HL-60/S4 treated with phorbol 12-myristate 13-acetate at 8.2 ng/mL for 4 days and 3 days (cell line): ENCODE measurements around the gene HOXC11.

ENCODE experiments used
- in situ Hi-C: fragments of 300-500 bp; cut with MboI; formaldehyde crosslinking; loops from 2 replicates; pipeline ENCODE4 v1.15.0; 2022; ENCODE audit warnings: low sequenced_read_pairs

The HOXC11 gene

DNA sequence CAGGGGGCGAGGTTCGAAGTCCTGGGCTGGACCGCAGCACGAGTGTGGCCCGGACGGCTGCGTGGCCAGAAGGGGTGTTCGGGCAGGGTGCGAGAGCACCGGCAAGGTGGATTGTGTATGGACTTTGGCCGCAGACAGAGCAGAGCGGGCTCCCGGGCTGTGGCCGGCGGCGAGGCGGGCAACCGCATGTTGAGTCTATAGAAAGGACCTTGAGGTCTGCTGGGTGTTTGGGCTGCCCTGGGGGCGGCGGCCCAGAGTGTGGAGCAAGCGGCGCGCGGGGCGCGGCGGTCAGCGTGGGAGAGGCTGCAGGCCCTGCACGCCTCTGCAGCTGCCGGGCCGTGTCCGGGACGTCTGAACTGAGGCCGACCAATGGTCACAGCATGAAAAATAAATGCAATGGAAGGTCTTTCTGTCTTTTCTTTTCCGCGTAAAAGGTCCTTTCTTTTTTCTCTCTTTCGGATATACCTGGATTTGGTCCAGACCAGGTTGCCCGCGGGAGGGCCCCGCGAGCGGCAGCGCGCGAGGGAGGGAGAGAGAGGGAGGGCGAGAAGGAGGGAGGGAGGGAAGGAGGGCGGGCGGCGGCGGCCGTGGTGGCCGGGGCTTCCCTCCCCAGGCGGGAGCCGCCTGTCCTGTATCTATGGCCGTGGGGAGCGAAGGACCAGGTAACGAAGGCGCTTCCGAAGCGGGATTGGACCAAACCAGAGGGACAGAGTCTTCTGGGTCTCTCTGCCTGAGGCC is 21.5 kb downstream of the HOXC11 start:
- in situ Hi-C loops, result loop anchor here (10.0 to 25.0 kb wide), 2 partner anchors 220 to 368 kb away; partner anchors contain the start of gene GPR84

DNA sequence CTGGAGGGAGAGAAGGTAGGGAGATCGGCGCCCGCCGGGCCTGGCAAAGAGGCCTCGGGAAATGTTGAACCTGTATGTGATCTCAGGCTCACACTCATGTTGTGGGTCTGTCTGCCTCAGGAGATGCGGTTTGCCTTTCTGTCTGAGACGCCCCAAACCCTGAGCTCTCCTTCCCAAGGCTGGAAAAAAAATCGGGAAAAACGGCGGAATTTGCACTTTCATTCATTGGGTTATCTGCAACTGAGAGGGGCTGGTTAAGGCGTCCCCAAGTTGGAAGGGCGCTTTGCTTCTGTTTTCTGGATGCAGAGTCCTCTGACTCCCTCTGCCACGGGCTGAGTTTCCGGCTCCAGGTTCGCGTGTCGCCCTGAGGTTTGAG is 22.1 kb downstream of the HOXC11 start:
- in situ Hi-C loops, result loop anchor here (10.0 to 25.0 kb wide), 2 partner anchors 220 to 367 kb away; partner anchors contain the start of gene GPR84

DNA sequence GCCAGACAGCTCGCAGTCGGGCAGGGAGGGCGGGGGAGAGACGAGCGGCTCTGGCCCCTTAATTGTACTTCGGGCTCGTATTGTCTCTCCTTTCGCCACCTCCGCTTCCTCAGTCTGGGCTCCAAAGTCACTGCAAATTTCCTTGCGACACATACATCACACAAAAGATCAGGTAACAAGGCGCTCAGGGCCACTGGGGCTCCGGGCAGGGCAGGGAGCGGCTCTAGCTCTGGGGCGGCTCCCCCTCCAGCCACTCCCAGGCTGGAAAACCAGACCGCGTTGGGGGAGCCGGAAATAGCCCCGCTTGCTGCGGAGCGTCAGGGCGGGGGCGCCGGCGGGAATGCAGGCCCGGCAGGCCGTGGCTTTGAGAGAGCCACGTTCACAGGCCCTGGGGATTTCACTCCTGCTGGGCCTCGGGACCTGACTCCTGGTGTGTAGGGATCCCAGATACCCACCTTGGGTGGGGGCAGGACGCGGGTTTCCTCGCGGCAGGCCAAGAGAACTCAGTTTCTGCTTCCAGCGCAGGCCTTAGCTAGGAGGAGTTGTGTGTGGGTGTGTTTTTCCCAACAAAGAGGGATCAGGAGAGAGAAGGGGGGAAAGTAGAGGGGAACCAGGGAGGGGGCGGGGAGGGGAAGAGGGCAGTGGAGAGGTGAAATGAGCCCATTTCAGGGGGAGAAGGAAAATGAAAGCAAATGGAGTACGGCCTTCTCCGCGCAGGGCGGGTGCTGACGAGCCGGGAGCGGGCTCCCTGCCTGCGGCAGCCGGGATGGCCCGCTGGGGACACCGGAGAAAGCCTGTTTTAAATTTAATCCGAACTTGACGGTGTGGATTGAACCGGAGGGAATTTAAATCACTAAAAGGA is 22.7 kb downstream of the HOXC11 start:
- in situ Hi-C loops, result loop anchor here (10.0 to 25.0 kb wide), 2 partner anchors 219 to 367 kb away; partner anchors contain the start of gene GPR84

DNA sequence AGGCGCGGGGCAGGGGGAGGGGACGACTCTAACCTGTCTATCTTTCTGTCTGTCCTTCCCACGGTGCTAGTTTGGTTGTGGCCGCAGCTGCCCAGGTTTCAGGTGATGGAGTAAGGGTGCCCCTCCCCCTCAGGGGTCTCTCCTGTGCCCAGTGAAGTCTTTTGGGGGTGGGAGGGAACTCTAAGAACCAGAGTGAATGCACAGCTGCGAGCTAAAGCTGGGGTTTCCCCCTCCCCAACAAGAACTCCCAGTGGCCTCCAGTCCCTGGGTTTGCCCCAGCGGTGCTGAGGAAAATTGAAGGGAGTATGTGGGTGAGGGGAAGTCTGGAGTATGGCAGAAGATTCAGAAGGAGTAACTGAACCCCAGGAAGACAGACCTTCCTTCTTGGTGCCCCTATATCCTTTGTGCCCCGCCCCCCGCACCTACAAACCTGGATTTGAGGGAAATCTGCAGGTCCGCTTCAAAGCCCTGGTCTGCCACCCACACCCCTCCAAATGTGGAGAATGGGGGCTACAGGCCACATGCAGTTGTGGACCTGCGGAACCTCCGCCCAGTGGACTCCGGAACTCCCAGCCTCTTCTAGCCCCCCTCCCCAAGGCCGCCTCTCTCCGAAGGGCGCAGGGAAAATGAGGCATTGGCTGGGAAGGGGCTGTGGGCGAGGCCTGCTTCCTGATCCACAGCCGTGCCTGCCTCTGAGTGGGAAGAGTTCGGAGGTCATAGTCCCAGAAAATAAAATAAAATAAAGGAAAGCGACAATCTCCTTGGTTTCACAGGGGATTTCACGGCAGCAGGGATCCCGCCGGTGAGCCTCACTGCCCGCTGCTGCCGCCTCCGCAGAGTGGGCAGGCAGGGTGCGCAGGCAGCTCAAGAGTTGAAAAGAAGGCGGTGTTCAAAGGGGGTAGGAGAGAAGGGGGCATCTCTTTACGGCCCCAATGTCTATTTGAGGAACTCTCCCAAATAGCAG is 23.6 kb downstream of the HOXC11 start:
- in situ Hi-C loops, result loop anchor here (10.0 to 25.0 kb wide), 2 partner anchors 218 to 366 kb away; partner anchors contain the start of gene GPR84

DNA sequence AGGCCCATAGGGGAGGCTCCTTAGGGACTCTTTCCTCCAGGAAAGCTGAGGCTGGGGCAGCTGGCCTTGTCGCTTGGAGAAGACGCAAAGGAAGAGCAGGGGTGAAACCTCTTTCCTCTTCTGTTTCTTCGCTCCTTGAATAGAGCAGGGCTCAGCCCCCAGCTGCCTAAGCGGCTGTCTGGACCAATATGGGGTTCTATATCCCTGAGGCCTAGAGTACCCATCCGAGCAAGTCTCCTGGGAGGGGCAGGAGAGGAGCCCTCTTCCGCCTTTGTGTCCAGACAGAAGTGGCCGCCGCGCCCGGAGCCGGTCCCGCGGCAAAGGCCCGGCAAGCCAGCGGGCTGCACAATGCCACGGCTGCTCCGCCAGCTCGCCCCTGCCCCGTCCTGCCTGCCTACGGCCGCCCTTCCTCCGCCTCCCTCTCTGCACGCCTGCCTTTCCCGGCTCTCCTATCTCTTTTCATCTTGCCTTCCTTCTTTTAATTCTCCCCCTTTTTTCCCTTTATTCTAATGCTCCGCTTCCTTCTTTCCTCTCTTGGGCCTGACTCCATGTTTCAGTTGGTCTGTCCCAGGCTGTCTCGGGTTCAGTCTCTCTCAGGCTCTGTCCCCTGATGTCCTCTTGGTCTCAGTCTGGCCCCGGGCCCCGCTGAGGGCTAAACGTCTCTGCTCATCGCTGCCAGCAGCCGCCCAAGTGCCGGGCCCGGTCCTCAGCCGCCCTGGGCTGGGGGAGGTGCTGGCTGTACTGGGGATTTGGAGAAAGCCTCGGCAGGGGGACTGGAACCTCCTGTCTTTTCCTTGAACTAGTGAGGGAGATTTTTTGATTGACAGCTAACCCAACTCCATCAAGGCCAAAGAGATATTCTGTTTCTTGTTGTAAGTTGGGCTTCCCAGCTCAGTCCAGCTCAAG is 24.5 kb downstream of the HOXC11 start:
- in situ Hi-C loops, result loop anchor here (10.0 to 25.0 kb wide), 2 partner anchors 217 to 365 kb away; partner anchors contain the start of gene GPR84

DNA sequence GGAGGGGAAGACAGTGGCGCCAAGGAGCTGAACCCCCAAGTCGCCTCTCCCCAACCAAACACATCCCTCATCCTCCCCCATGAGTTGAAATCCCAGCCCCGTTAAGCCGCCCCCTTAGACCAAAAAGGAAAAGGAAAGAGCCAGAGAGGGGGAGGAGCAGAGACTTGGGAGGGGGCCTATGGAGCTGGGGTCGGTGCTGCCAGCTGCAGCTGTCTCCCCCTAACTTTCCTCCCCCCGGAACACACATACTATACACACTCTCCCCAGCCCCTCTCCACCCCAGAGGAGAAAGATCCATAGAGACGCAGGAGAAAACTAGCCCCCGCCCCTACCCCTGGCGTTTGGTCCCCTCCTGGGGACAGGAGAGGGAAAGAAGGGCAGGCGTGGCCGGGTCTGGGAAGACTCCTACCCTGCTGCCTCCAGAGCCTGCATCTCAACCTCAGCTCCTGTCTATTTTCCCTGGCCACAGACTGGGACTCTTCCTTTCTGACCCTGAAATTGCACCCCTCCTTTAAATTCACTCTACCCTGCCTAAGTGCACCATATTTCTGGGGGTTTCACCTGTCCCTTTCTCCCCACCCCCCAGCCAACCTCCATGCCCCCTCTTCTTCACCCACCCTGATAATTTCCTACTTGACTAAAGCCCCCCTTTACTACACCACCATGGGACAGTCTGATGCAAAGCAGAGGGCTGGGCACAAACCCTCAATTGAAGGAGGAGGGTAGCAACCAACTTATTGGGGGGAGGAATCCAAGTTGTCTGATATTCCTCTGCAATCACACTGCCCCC is 25.4 kb downstream of the HOXC11 start:
- in situ Hi-C loops, result loop anchor here (10.0 to 25.0 kb wide), 2 partner anchors 216 to 364 kb away; partner anchors contain the start of gene GPR84

- in situ Hi-C loops, result loop anchor here (10.0 to 25.0 kb wide), 2 partner anchors 216 to 363 kb away; partner anchors contain the start of gene GPR84
Measured at GRCh38 chr12:53998900-53999236, 25.9 kb downstream of the HOXC11 start.

- in situ Hi-C loops, result loop anchor here (10.0 to 25.0 kb wide), 2 partner anchors 215 to 363 kb away; partner anchors contain the start of gene GPR84
Measured at GRCh38 chr12:53999559-54000115, 26.7 kb downstream of the HOXC11 start.

DNA sequence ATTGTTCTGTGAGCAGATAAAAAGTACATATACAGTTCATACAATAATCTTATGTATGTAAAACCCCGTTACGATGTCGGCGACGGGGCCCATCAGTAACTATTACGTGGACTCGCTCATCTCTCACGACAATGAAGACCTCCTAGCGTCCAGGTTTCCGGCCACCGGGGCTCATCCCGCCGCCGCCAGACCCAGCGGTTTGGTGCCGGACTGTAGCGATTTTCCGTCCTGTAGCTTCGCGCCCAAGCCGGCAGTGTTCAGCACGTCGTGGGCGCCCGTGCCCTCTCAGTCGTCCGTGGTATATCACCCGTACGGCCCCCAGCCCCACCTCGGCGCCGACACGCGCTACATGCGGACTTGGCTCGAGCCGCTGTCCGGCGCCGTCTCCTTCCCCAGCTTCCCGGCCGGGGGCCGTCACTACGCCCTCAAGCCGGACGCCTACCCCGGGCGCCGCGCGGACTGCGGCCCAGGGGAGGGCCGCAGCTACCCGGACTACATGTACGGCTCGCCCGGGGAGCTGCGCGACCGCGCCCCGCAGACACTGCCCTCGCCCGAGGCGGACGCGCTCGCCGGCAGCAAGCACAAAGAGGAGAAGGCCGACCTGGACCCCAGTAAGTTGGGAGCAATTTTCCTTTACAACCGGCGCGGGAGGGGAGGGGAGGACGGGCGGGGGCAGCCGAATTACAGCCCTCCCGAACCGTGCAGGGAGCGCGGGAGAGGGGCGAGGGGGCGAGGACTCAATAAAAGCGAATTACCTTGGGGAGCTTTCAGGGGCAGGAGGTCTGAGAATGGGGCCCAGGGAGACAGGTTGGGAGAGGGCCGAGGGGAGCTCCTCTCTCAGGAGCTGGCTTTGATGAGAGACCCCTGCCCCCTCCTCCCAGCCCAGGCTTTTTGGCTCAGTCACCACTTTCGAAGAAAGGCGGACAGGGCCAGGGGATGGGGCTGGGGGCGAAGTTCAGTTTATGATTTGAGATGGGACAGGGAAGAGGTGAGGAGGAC is 27.5 kb downstream of the HOXC11 start, which contains the start of gene HOXC9:
TSS of gene HOXC9 (plus strand) at position 46 of the 999 bp plus-strand sequence. CDS start at position 74, 28 bp downstream.
- in situ Hi-C loops, result no loop called here

DNA sequence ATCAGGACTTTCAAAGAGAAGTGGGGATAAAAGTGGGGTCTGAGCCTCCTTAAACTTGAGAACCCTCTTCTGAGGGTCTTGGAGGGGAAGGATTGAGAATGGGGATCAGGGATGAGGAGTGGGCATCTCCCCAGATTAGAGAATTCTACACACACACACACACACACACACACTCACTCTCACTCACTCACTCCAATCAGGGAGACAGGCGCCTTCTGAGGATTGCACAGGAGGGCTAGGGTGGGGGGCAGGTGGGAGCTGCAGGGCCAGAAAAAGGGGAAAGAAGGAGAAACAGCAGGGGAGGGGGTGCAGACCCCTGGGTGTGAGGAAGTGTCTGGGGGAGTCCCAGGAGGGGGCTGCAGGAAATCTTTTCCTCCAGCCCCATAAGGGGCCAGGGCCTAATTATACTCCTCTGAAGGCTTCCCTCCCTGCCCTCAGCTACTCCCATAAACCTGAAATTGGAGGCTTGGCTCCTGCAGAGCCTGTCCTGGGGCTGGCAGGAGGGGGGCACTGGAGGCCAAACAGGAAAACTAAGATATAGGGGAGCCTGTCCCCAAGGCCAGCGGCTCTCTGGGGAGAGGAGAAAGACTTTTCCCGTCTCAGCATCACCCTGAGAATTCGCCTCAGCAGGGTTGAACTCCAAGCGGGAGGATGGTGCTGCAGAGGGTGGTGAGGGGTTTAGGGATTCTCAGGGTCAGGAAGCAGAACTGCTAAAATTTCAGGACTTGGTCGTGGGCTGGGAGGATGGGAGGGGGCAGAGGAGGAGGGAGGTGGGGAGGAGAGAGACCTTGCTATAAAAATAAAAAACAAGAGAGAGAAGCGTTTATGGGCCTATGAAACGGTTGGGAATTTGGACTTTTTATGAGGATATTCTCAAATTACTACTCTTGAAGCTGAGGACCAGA is 28.6 kb downstream of the HOXC11 start:
- in situ Hi-C loops, result no loop called here

DNA sequence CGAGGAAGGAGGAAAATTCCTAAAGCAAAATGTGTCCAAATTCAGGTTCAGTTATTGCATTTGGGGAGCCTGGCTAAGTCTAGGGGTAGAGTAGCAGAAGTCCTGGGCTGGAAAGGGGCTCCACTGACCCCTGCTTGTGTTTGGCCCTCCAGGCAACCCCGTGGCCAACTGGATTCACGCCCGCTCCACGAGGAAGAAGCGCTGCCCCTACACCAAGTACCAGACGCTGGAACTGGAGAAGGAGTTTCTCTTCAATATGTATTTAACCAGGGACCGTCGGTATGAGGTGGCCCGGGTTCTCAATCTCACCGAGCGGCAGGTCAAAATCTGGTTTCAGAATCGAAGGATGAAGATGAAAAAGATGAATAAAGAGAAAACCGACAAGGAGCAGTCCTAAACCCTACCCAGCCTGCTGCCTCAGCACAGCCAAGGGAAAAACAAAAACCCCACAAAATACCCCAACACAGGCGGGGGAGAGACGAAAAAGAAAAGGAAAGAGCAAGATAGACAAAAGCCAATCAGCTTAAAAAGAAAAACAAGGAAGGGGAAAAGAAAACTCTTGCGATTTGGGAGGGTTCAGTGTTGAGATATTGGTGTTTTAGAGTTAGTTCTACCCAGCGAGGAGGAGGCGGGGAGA is 29.5 kb downstream of the HOXC11 start:
- in situ Hi-C loops, result no loop called here

GRCh38 chr12:54002915-54003389 is 30.0 kb downstream of the HOXC11 start:
- in situ Hi-C loops, result no loop called here

GRCh38 chr12:54003625-54004024 is 30.7 kb downstream of the HOXC11 start:
- in situ Hi-C loops, result no loop called here

DNA sequence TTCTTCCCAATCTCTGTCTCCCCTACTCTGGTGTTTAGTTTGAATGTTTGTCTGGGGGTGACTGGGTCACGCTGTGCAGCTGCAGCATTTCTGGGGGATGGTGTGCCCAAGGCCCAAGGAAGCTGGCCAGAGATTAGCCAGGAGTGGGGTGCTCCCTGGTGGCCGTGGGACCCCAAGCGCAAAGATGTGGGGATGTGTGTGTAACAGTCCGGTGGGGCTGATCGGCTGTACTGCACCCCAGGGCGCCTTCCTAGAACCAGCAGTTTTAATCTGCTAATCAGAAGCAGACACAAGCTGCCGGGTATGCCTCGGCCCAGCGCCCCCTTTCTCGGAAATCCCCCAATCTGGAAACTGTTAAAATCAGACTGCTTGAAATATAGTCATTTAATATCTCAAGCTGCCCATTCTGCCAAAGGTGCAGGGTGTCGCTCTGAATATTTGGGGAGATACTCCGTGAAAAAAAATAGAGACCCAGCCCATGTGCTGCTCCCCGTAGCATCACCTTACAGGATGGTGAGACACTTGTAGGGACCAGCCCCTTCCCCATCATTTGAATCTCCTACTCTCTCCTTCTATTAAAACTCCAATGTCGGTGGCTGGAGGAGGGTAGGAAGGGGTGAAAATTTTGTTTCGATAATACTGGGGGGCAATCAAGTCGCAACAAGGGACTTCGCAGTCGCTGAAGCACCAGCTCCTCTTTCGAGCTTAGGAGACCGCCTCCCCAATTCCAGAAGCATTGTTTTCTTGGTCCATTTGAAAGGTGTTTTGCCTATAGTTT is 31.3 kb downstream of the HOXC11 start:
- in situ Hi-C loops, result no loop called here
